BJ (cell line): Measurements from ENCODE around the gene ALDH18A1. TPM values are rescaled to one million over a fixed set of nuclear protein-coding genes. Genes with fewer than 3 reads are reported as not detected.

Experiments
- CTCF ChIA-PET: fragments of 350-600 bp; formaldehyde crosslinking; extraction: SDS; loops from one replicate; lab custom pipeline; 2021; ENCODE audit warnings: antibody characterized with exemption, inconsistent platforms; lab: Yijun Ruan, JAX
- POLR2A ChIA-PET: fragments of 300-600 bp; sonication (Branson Sonifier 250); formaldehyde crosslinking; extraction: SDS; loops from one replicate; lab custom pipeline; 2021; ENCODE audit warnings: antibody characterized with exemption; lab: Charles Lee
- DNase-seq: peaks from one replicate; pipeline ENCODE4 v3.0.0-alpha.2; 2011; ENCODE audit warnings: low read depth
- H3K27me3 ChIP-seq: 2 replicates; pipeline ENCODE4 v1.6.0; 2011; ENCODE audit warnings: low read length; ENCODE audit not compliant: control insufficient read depth, insufficient read depth
- H3K36me3 ChIP-seq: 2 replicates; pipeline ENCODE4 v1.5.1; 2011; ENCODE audit warnings: low read length; ENCODE audit not compliant: control insufficient read depth, insufficient read depth
- H3K4me3 ChIP-seq: 2 replicates; pipeline ENCODE4 v1.5.1; 2011; ENCODE audit warnings: low read depth, mild to moderate bottlenecking, control low read depth, low read length
- CTCF ChIP-seq: IDR thresholded peaks from 2 replicates; pipeline ENCODE4 v1.5.1; 2011; ENCODE audit warnings: low read depth, mild to moderate bottlenecking, control low read depth, inconsistent platforms, low read length, moderate library complexity; ENCODE audit not compliant: insufficient read depth
- polyA plus RNA-seq: library from polyadenylated mRNA; depleted of rRNA; stranded (reverse); fragments of >200 nt; gene quantifications from 2 replicates; pipeline ENCODE4 v1.2.3, GENCODE V29; 2011

The ALDH18A1 gene
- polyA plus RNA-seq, 1 experiment, result 109 TPM

GRCh38 chr10:95660283-95660682, 3.8 kb upstream of the ALDH18A1 start:
- H3K27me3 ChIP-seq, result no peaks in the 10 kb centered on the region
- CTCF ChIA-PET, result interaction anchor here (1.4 kb wide), 1 partner anchor 205 kb away, joined by 3 read pairs; no protein-coding TSS in a partner anchor
- no peak for TF ChIP-seq CTCF
- no peak overlapping the region for H3K4me3 ChIP-seq
- DNase-seq, result no peak
- POLR2A ChIA-PET, result no interaction called here
- no peaks in the 10 kb centered on the region for H3K36me3 ChIP-seq

GRCh38 chr10:95657250-95657649, 739 bp upstream of the ALDH18A1 start:
- no peaks in the 10 kb centered on the region for H3K27me3 ChIP-seq
- no peak for TF ChIP-seq CTCF
- no peak for DNase-seq
- H3K4me3 ChIP-seq, result peak overlapping the region; percentile 85
- CTCF ChIA-PET, result interaction anchor here (0.5 to 1.0 kb wide), 2 partner anchors 36 to 338 kb away, joined by 3 read pairs; partner anchors contain the start of gene TCTN3
- POLR2A ChIA-PET, result no interaction called here
- H3K36me3 ChIP-seq, result peaks cover 4% of the 10 kb centered on the region

GRCh38 chr10:95655571-95656290, 780 bp downstream of the ALDH18A1 start:
- TF ChIP-seq CTCF, result no peak
- POLR2A ChIA-PET, result no interaction called here
- CTCF ChIA-PET, result interaction anchor here (1.7 kb wide), 1 partner anchor 209 kb away, joined by 4 read pairs; no protein-coding TSS in a partner anchor
- no peak for DNase-seq
- H3K36me3 ChIP-seq, result peaks cover 7% of the 10 kb centered on the region
- peak overlapping the region; percentile 85 for H3K4me3 ChIP-seq
- H3K27me3 ChIP-seq, result no peaks in the 10 kb centered on the region

- POLR2A ChIA-PET, result interaction anchor here (0.6 kb wide), 1 partner anchor 8 kb away, joined by 3 read pairs; no protein-coding TSS in a partner anchor
- CTCF ChIA-PET, result interaction anchor here (1.0 to 1.1 kb wide), 2 partner anchors 12 to 40 kb away, joined by 3 to 4 read pairs; partner anchors contain the start of gene TCTN3
Measured at GRCh38 chr10:95653895-95654294, 2.6 kb downstream of the ALDH18A1 start.

More at GRCh38 chr10:95653895-95654294, 2.6 kb downstream of the ALDH18A1 start:
- TF ChIP-seq CTCF, result no peak
- Histone ChIP-seq H3K36me3 (peaks cover 11% of the 10 kb centered on the region), H3K4me3 (no peak overlapping the region), H3K27me3 (no peaks in the 10 kb centered on the region)
- no peak for DNase-seq
